Spleen (tissue), 7 donors: ENCODE measurements around the gene P2RX6.

ENCODE experiments used
- POLR2AphosphoS5 ChIP-seq, 3 donors: sonication (generic); formaldehyde crosslinking; IDR thresholded peaks; one replicate each; pipeline ENCODE4 v1.5.1; 2017; ENCODE audit warnings: antibody characterized with exemption in 3 of 3
- TF ChIP-seq, protein P1 (sequence below), 11 experiments: fragments of 200-600 bp in 7 of 11; fragments of 450-650 bp in 4 of 11; sonication (generic) in 4 of 11; IDR thresholded peaks in 8 of 11; conservative IDR thresholded peaks in 3 of 11; 1 replicate in 7 of 11; 2 replicates in 4 of 11; pipeline versions ENCODE4 v1.4.0 to v1.8.0; 2016 to 2021; ENCODE audit warnings: antibody characterized with exemption in 11 of 11, inconsistent platforms in 4 of 11, mild to moderate bottlenecking in 1 of 11
- donor health status: DM: no; HTN: no; CAD: no; lungs with moderate emphysema.
- donor health status: DM: no; HTN: no; CAD: no.
- donor health status: DM: no; HTN: no; CAD: no.

- TF ChIP-seq, protein P1, sequence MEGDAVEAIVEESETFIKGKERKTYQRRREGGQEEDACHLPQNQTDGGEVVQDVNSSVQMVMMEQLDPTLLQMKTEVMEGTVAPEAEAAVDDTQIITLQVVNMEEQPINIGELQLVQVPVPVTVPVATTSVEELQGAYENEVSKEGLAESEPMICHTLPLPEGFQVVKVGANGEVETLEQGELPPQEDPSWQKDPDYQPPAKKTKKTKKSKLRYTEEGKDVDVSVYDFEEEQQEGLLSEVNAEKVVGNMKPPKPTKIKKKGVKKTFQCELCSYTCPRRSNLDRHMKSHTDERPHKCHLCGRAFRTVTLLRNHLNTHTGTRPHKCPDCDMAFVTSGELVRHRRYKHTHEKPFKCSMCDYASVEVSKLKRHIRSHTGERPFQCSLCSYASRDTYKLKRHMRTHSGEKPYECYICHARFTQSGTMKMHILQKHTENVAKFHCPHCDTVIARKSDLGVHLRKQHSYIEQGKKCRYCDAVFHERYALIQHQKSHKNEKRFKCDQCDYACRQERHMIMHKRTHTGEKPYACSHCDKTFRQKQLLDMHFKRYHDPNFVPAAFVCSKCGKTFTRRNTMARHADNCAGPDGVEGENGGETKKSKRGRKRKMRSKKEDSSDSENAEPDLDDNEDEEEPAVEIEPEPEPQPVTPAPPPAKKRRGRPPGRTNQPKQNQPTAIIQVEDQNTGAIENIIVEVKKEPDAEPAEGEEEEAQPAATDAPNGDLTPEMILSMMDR (IDR thresholded peaks at IDR 0.05 in 8 of 11, conservative IDR thresholded peaks at IDR 0.05 in 3 of 11), result no peak
- TF ChIP-seq POLR2AphosphoS5 (IDR thresholded peaks at IDR 0.05), result peak; percentile 59 to 84 (median 79)
Measured at GRCh38 chr22:21014202-21014725, 701 bp upstream of the P2RX6 start.
